Breast epithelium (tissue), 3 donors: ENCODE results near the gene ARMC10.

Experiments
- CTCF ChIP-seq, 3 donors: fragments of 450-650 bp; IDR thresholded peaks; one replicate each; pipeline ENCODE4 v1.5.1; 2016 to 2017; ENCODE audit warnings: antibody characterized with exemption in 3 of 3, mild to moderate bottlenecking in 3 of 3, moderate library complexity in 3 of 3
- POLR2A ChIP-seq: fragments of 450-650 bp; IDR thresholded peaks from one replicate; pipeline ENCODE4 v1.6.1; 2016; ENCODE audit warnings: antibody characterized with exemption, mild to moderate bottlenecking, moderate library complexity
- POLR2AphosphoS5 ChIP-seq, 3 donors: sonication (generic); formaldehyde crosslinking; IDR thresholded peaks; one replicate each; pipeline ENCODE4 v1.6.1; 2017; ENCODE audit warnings: antibody characterized with exemption in 3 of 3

- TF ChIP-seq CTCF (IDR thresholded peaks at IDR 0.05) (no peak), POLR2A (no peak), POLR2AphosphoS5 (IDR thresholded peaks at IDR 0.05) (no peak)
Observed at GRCh38 chr7:103097041-103097440, 22.1 kb downstream of the ARMC10 start.
